GM19193 (cell line): ENCODE data around the gene TAS2R20.

Experiments used
- POLR2A ChIP-seq: IDR thresholded peaks from 4 replicates; pipeline ENCODE4 v1.6.1; 2011; ENCODE audit not compliant: insufficient read depth, insufficient read length; ENCODE audit errors: extremely low read depth

TAS2R20 gene, protein sequence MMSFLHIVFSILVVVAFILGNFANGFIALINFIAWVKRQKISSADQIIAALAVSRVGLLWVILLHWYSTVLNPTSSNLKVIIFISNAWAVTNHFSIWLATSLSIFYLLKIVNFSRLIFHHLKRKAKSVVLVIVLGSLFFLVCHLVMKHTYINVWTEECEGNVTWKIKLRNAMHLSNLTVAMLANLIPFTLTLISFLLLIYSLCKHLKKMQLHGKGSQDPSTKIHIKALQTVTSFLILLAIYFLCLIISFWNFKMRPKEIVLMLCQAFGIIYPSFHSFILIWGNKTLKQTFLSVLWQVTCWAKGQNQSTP

DNA sequence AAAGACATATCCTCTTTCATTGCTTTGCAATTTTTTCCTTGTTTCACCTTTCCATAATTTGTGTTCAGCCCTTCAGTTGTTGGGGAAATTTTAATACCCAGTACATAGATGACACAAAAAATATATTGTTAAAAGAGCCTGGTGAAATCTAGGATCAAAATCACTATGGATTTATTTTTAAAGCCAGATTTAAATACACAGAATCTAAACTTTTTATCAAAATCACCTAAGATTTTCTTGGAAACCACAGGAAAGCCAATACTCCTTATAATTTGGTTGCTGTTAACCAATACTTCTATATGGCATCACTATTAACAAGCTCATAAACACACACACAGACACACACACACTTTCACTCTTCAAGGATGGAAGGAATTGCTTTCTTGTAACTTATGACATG, at the start of gene TAS2R20:
TAS2R20 (minus strand) TSS at position 101 of the 400 bp plus-strand sequence. CDS start 429 bp downstream, outside the sequence.
- no peak for TF ChIP-seq POLR2A

DNA sequence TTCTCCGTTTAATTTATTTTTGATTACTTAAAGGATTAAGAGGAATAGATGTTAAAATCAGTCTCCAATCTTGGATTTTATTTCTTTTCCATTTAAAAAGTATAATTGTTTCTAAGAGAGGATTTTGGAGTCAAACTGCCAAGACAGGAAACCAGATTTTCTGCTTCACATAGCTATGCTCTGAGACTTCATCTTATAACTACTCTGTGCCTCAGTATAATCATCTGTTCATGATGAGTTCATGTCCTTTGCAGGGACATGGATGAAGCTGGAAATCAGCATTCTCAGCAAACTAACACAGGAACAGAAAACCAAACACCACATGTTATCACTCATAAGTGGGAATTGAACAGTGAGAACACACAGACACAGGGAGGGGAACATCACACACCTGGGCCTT, 42.1 kb upstream of the TAS2R20 start:
- no peak for TF ChIP-seq POLR2A

DNA sequence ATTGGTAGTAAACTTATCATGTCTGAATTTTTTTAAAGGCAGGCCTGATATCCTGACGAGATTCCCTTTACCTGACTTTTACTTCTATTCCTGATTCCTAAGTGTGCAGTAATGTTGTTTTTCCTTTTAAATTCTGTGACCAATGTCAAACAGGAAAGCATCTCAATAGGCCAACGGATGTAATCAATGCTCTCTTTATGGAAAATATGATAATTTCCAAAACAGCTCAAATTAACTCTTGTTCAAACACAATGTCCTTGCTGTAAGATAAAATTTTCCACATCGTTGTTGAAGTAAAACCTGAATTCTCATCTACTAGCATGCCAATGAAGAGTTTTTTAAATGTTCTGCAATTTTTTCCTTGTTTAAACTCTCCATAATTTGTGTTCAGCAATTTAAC, 41.1 kb upstream of the TAS2R20 start:
- TF ChIP-seq POLR2A: no peak

GRCh38 chr12:11031307-11031706, 33.2 kb upstream of the TAS2R20 start, which contains the start of gene TAS2R31:
TAS2R31 (minus strand) TSS chr12:11031407; CDS start chr12:11031335, 72 bp downstream.
- TF ChIP-seq POLR2A: no peak

- TF ChIP-seq POLR2A: no peak
These were observed 28.0 kb upstream of the TAS2R20 start for GRCh38 chr12:11026118-11026517.

DNA sequence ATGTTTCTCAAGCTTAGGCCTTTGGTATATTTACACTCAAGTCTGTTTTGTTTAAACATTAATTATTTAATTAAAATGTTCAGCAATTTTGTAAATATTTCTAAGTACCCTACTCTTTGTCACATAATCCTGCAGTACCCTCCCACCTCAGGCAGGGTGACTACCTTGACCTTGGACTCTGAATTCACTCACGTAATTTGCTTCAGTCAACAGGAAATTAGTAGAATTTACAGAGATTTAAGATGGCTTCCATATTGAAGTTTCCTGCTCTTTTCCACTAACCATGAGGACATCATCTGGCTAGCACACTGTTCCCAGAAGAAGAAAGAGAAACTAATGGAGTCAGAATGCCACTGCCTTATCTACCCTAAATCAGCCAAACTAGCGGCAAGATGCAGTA, 25.3 kb upstream of the TAS2R20 start:
- no peak for TF ChIP-seq POLR2A

DNA sequence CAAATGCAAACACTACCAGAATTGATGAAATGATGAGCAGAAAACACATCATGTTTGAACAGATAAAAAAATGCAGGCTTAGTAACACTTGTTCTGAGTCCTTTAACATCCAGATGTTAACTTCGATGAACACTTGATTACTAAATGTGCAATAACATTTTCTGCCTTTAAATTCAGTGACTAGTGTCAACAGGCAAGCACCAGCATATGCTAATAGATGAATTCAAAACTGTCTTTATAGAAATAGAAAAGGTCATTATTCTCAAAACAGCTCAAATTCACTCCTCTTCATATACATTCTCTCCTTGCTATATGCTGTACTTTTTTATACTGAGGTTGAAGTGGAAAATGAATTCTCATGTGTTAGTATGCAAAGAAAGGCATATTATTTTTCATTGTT, 24.4 kb upstream of the TAS2R20 start, which contains the start of gene TAS2R19:
TAS2R19 (minus strand) TSS at position 101 of the 400 bp plus-strand sequence; CDS start at position 52, 49 bp downstream.
- TF ChIP-seq POLR2A: no peak

- TF ChIP-seq POLR2A: no peak
These were observed 18.8 kb upstream of the TAS2R20 start for GRCh38 chr12:11016937-11017336.

- TF ChIP-seq POLR2A: no peak
These were observed 17.8 kb upstream of the TAS2R20 start for GRCh38 chr12:11015775-11016430.

- TF ChIP-seq POLR2A: no peak
These were observed 16.1 kb upstream of the TAS2R20 start for GRCh38 chr12:11014234-11014633.

DNA sequence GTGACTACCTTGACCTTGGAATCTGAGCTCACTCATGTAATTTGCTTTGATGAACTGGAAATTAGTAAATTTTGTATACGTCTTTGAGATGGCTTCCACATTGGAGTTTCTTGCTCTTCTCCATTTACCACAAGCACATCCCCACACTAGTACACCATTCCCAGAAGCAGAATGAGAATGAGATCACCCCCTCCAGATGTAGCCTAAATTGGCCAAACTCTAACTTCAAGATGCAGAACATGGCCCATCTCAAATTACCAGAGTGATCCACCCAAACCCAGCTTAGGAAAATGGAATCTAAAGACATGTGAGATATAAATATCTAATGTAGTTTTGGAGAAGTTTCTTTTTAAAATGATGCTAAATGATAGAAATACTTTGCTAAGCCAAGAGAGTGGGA, 9.5 kb upstream of the TAS2R20 start:
- no peak for TF ChIP-seq POLR2A

DNA sequence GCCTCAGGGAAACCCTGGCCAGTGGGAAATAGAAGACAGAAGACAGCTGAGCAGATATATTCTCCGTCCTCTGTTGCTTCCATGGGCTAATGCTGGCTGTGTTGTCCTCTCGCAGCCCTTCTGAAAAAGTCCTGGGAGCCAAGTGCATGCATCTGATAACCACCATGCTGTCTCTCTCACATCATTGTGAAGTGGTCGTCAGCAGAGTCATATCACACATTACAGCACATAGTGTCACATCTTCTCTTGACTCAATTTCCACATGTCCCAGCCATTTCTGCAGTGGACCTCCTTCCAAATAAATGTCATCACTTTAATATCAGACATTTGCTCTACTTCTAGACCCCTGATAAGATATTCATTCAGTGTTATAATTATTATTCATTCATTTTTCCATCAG, 3.8 kb downstream of the TAS2R20 start:
- no peak for TF ChIP-seq POLR2A

DNA sequence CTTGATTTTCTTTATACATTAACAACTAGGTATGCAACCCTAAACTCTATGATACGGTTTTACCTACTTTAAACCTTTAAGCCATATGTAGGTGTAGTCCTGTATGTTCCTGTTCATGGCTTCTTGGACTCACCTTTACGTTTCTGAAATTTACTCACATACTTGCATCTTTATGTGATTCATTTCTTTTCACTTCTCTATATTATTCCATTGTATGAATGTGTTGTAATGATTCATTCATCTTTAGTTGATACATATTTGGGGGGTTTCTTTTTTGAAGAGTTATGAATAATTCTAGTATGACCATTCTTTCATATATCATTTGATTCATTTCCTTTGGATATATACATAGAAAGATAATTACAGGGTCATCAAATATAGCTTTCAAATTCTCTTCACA, 9.0 kb downstream of the TAS2R20 start:
- no peak for TF ChIP-seq POLR2A

GRCh38 chr12:10986812-10987211, 11.3 kb downstream of the TAS2R20 start, which contains the start of gene TAS2R50:
TAS2R50 (minus strand) TSS chr12:10986912; CDS start chr12:10986860, 52 bp downstream.
- TF ChIP-seq POLR2A: no peak

GRCh38 chr12:10982244-10982643, 15.9 kb downstream of the TAS2R20 start:
- TF ChIP-seq POLR2A: no peak

- no peak for TF ChIP-seq POLR2A
These were observed 23.1 kb downstream of the TAS2R20 start for GRCh38 chr12:10974965-10975364.

- no peak for TF ChIP-seq POLR2A
These were observed 29.2 kb downstream of the TAS2R20 start for GRCh38 chr12:10968765-10969456.
